NCI-H524 treated with DMSO at 0.1 percent for 48 hours (cell line): ENCODE data around the gene RNF207.

ENCODE experiments used
- DNase-seq: peaks from one replicate; lab custom pipeline; 2025; lab: John Stamatoyannopoulos, UW

Gene RNF207, protein sequence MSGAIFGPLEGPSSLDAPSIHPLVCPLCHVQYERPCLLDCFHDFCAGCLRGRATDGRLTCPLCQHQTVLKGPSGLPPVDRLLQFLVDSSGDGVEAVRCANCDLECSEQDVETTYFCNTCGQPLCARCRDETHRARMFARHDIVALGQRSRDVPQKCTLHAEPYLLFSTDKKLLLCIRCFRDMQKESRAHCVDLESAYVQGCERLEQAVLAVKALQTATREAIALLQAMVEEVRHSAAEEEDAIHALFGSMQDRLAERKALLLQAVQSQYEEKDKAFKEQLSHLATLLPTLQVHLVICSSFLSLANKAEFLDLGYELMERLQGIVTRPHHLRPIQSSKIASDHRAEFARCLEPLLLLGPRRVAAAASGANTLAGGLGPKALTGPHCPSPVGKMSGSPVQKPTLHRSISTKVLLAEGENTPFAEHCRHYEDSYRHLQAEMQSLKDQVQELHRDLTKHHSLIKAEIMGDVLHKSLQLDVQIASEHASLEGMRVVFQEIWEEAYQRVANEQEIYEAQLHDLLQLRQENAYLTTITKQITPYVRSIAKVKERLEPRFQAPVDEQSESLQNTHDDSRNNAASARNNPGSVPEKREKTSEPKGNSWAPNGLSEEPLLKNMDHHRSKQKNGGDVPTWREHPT

DNA sequence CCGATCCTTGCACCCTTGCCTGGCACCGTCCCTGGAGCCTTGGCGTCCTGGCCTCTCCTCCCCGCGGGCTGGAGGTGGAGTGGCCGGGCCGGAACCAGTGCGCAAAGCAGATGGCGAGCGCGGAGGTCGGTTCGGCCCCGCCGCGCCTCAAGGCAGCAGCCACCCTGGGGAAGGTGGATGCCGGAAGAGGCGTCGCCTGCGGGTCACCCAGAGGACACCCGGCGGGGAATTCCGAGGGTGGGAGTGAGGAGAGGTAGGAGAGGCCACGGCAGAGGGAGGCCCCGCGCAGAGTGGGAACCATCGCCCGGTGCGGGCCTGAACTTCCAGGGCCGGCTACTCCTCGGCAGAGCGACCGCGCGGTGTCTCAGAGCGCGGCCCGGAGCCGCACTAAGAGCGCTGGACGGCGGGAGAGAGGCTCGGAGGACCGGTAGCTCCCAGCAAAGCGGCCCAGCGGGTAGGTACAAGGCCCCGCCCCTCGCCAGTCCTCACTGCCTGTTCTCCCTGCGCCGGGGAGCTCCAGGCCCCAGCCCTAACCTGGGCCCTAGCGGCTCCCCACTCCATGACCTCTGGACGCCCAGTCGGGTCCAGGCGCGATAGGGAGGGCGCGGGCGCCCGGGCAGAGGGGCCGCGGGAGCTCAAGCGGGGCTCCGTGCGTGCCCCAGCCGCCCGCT lies at the start of gene RNF207:
RNF207 (plus strand) TSS at position 271 of the 671 bp plus-strand sequence. CDS start 417 bp downstream, outside the sequence.
- DNase-seq: no peak

DNA sequence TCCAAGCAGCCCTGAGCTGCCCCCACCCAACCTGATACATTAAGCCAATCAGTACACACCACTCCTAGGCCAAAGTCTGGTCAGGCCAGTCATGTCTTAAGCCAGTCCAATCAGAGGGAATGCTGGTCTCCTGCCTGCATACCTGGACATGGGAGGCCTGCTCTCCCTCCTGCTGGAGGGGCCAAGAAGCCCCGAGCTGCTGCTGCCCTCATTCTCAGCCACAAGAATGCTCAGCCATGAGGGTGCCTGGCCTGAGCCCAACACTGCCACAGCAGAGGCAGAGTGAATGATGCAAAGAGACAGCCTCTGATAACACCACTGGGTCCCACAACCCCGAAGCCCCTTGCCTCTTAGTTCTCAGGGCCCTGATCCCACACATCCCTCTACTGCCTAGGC lies 48.8 kb upstream of the RNF207 start:
- DNase-seq: no peak

DNA sequence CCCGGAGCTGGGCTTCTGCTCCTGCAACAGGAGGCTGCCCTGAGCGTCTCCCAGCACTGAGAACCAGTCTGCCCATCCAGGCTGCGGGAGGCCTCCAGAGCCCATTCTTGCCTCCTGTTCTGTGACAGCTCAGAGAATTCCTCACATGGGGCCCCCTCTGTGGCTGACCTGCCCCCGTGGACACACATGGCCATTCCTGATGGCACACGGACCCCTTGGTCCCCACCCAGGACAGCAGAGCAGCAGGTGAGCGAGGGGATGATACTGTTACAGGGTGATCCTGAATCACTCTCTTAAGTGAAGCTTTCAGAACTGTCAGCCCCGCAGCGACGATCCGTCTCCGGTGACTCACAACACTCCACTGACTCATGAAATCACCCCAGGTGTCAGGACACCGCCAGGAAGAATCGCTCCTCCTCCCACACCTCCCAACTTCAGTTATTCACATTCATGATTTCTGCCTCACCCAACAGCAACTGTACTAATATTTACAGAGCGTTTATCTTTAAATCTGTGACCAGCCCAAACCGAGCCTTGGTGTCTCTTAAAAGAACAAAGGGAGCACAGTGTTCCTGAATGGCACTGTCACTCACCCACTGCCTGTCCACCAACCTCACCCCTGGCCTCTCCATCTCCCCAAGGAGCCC lies 48.3 kb upstream of the RNF207 start:
- no peak for DNase-seq

DNA sequence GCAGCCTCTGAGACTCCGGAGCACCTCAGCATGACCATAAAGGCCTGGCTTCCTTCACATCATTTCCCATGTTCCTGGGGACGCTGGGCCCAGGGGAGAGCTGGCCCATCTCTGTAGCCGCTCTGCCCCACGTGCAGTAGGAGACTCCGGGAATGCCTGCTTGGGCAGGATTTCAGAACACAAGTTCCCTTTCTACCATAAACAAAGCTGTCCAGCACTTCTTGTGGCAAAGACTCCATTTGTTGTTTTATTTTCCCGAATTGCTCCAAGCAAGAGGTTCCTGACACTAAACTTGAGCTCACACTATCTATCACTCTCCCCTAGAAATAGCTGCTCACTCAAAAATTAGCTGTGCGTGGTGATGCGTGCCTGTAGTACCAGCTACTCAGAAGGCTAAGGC lies 47.7 kb upstream of the RNF207 start:
- DNase-seq: no peak

DNA sequence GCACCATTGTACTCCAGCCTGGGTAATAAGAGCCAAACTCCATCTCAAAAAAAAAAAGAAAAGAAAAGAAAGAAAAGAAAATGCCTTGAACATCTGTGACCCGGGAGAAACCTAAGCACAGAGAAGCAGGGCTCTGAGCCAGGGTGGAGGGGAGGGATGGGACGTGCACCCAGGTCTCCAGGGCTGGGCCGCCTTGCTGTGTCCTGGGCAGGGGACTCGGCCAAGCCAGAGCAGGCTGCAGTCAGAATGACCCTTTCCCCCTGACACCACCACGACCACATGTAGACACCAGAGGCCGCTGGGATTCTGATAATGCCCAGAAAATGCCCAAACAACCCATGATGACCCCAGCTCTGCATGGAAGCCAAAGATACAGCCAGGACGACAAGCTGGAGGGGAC lies 43.6 kb upstream of the RNF207 start:
- no peak for DNase-seq

DNA sequence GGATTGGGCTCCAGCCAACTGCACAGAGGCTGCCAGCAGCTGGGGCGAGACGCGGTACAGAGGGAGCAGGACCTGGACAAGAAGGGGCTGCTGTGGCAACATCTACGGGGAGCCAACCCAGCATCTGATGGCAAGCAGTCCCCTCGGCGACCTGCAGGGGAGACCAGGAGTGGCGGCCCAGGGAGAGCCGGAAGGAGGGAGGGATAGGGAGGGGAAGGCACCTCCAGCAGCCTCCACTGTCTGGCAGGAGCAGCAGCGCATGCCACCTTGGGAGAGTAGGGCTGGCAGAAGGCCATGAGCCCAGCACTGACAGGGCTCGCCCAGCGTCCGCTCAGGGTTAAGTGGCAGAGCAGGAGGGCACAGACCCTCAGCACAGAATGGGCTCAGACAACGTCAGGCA lies 43.1 kb upstream of the RNF207 start:
- DNase-seq: no peak

DNA sequence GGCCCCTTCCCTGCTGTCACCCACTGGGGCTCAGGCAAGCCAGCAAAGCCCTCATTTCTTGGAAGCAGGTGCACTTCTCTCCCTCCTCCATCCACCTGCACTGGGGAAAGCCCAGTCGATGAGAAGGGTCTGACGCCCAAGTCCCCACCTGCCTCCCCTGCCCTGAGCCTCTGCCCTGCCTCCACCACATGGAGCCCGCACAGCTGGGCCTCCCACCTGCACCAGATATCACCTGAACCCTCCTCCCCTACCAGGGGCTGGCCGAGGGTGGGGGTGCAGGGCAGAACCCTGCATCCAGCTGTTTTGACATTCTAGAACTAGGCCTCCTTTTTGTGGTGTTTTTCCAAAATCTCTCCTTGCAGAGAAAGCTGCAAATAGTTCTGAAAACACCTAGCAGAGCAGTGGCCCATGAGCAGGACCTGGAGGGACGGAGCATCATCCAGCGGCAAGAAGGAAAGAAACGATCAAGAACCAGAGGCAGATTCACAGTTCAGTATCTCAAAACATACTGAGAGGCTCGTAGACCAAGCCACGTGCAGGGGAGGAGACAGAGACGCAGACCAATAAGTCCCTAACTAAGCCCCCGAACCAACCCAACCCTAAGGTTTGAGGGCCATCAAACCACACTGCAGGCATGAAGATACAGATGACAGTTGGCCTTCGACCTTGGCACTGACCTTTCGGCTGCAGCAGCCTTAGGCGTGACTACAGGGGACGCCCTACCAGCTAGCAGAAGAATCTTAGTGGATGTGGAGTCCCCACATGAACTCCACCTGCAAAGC lies 42.5 kb upstream of the RNF207 start:
- DNase-seq: no peak

DNA sequence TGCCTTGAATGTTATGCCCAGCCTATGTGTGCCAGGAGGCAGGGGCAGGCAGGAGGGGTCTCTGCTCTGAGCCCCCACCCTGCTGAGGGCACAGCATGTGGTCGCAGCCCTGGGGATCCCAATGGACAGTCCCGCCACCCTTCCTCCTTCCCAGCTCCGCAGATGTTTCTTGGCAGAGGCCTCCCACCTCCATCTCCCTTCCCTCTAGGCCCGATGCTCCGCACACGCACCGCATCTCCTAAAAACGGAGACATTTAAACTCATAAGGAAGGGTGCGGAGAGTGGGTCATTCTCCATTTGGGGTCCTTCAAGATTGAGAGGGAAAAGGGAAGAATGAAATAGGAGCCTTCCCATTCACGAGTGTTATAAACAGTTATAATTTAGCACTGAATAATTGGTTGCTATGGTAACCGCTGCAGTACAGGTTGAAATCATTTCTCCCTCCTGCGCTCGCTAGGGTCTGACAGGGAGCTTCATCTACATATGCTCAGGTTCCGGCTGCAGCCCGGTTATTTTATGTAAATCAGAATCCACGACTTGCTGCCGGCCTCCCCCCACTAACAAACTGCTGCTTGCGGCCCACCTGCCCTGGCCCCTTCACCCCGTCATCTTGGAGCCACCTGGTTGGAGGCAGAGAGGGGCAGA lies 41.8 kb upstream of the RNF207 start:
- no peak for DNase-seq

DNA sequence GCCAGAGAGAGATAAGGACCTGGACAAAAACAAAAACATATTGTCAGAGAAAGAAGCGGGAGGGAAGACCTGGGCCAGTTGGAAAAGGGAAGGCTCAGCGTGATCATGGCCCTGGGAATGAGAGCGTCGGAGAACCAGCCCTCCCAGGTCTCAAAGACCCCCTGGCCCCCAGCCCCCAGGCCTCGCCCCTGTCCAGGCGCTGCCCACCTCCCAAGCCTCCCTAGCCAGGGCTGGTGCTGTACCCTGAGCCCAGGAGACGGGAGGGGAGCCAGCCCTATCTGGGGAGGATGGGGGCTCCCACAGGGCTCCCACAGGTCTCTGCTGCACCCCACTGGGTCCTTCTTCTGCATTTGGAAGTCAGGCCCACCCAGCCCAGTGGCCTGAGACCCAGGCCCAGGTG lies 40.9 kb upstream of the RNF207 start:
- DNase-seq: no peak

DNA sequence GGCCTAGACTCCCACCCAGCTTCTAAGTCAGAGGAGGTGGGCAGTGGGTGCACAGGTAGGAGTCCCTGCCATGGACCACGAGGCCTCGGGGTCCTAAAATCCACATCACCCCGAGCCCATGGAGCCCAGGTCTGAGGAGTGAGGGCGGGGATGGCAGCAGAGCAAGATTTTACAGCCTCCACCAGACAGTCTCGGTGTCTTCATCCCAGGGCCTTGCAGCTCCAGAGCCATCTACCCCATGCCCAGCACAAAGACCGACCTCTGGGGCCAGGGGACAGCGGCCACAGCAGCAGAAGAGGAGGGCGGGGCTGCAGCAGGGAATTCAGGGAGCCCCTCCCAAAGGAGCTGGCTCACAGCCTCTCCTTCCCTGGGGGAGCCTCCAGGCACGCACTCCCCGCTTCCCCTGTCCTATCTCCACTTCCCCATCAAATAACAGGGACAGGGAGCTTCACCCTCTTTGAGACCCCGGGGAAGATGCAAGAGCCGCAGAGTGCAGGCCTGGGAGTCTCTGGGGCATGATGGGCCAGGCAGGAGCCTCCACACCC lies 40.4 kb upstream of the RNF207 start:
- no peak for DNase-seq

DNA sequence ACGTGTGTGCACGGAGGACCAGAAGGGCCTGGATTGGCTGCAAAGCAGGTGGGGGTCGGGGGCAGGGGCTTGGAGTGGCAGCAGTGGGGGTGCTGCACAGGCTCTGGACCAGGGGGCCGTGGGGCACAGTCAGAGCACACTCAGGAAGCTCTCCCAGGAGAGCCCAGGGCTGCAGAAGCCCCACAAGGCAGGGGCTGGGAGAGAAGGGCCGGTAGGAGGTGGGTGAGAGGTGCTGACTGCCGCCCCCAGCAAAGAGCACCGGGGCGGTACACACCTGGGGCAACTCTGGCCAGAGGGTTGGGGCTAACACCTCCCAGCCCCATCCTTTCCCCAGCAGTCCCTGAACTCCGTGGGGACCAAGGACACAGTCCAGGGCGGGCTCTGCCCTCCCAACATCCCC lies 39.7 kb upstream of the RNF207 start:
- DNase-seq: no peak

DNA sequence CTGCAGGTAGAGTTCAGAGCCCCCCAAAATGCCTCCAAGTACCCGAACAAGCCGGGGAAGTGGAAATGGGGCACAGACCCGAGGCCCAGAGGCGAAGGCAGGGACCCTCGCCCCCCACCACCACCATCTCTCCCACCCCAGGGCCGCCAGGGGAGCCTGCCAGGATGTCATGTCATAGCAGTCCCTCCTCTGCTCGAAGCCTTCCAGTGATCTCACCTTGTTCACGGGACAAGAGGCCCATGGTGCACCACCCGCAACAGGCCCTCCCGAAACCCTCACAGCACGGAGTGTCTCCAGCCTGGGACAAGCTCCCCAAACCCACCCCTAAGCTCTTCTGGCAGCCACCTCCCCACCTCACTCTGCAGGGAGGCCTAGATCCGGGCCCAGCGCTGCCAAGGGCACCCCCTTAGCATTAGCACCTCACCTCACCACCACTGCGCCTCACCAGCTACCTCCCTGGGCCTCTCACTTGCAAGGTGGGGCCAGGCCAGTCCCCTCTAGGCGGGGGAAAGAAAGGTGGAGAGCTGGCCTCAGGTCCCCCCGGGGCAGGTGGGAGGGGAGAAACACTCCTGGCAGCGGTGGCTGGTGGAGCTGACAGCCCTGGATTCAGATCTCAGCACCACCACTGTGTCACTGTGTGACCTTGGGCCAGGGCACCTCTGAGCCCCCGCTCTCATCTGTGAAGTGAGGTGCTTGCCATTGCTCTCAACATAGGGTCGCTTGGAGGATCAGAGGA lies 39.1 kb upstream of the RNF207 start:
- DNase-seq: no peak

DNA sequence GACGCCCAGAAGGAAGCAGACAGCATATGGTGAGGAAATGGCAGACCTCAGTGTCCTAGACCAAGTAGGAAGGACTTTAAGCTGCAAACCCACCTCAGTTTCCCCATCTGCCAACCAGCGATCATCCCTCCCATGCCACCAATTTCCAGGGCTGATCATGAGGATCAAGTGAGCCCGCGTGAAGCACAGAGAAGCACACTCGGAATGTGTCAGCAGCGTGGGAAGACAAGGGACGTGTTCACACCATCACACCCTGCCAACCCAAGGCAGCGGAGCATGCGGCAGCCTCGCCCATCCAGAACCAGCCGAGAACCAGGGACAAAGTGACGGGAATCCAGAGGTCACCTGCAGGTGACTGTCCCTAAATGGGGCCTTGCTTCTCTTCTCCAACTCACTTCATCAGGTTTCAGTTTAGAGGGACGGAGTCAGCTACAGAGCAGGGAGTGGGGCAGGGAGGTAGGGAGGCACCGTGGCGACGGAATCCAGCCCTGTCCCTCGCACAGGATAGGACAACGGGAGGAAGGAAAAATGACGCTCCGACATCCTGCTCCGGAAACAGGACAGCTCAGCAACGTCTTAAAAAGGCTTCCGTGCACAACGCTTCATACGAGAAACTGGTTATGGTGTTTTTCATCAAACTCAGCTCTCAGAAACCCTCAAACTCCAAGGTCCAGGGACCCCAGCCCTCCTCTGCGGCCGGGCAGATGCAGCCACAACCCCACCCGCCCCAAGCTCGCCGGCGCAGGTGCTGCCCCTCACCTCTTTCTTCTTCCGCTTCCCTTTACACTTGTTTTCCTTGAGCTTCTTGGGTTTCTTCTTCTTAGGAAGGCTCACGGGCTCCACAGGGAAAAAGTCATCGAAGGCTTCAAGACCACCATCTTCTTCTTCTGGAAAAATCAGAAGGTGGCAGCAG lies 38.3 kb upstream of the RNF207 start:
- no peak for DNase-seq

DNA sequence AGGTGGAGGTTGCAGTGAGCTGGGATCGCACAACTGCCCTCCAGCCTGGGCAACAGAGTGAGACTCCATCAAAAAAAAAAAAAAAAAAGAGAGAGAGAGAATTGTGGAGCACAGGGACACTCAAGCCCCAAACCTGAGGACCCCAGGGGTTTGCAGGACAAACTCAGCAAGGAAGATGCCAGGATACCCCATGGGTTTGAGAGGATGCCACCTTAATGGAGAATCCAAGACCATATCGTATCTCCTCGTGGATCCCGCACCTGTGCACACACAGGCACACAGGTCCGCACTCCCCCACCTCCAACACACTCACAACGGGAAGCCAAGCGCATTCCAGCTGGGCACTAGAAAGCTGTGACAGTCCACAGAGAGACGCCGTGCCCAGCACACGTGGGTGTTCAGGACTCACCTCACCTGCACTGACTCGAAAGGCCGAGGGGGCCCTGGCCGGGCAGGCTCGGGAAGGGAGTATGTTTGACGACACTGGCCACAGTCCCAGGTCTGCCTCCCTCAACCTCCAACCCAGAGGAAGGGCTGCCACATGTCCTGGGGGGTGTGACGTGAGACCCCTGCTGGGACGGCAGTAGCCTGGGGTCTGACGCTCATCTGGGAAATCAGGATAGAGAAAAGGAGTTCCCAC lies 36.9 kb upstream of the RNF207 start:
- no peak for DNase-seq

DNA sequence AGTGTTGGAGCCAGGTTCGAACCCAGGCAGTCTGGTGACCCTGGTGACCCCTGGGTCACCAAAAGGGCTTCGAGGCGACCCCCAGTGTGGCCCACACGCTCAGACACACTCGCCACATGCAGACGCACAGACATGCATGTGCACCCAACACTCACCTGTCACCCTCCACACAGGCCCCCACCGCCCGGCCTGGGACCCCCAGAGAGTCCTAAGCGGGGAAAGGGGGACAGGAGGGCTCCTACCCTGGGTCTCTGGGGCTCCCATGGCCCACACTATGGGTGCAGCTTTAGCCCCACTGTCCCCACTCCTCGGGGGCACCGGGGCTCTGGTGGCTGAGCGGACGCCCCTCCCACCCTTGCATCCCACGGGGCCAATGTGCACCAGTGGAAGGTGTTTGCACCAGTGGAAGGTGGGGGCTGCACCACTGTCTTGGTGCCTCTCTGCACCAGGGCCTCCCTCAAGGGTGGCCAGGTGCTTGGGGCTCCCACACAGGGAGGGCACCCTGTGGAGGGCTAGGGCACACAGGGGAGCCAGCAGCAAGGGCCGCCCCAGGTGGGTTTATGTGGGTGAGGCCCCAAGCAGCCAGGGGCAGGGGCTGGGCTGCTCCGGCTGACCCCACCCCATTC lies 35.7 kb upstream of the RNF207 start:
- DNase-seq: no peak

DNA sequence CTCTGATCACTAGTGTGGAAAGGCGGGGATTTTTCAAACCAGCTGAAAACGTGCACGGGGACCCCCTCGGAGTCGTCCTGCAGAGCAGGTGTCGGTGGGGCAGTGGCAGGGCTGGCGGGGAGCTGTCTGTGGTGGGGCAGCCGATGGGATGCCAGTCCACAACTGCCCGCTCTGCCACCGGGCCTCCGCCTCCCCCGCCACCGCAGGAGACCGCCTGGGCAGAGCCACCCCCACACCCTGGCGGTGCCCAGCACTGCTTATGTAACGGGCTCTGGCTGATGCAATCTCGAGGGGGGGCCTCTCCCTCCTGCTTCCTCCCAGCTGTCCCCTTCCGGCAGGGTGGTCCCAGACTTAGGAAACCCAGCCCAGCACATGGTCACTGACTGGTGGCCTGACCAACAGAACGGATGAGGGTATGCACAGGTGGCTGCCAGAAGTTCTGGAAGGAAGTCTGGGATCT lies 35.1 kb upstream of the RNF207 start:
- DNase-seq: no peak

DNA sequence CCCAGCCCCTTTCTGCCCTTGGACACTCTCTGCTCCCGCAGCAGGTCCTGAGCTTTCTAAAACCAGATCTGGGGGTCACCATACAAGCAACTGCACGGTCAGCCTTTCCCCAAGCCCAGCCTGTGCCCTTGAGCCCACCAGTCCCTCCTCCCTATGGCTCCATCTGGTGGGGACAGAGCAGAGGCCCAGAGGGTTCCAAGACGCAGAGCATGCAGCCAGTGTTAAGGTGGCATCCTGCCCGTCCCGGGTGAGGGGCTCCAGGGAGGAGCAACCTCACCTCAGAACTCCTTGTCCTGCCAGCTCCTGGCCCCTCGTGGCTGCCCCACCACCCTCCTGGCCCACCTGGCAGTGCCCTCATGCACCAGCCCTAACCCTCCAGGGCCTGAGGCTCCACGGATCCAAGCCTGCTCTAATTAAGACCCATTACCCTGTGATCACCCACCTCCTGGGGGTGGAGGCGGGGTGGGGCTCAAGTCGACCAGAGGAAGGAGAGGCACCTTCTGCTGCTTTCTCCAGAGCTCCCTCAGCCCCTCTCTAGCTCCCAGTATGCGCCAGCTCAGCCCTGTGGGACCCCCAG lies 34.3 kb upstream of the RNF207 start:
- no peak for DNase-seq

DNA sequence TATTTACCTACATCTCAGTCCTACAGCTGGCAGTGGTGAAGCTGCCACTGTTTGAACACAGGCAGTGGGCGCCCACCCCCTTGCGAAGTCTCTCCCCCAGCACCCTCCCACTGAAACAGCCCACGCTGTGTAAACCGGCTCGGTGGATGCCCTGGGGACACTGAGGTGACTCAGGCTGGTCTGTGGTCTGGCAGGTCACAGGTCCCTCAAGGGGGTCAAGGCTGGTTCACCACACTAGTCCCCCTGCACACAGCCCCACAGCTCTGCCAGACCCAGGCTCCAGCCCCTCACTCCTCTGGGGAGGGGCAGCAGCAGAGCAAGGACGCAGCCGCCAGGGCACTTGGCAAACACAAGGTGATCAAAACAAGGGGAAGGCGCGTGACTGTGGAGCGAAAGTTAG lies 33.4 kb upstream of the RNF207 start:
- no peak for DNase-seq
